ENCODE results near the gene FBXO3. TPM values are rescaled to one million over a fixed set of nuclear protein-coding genes. Genes with fewer than 3 reads are reported as not detected.
"Not testable (repeated sequence)": the region's sequence is repeated elsewhere in the genome, so short reads cannot be mapped to it uniquely, and the experiment has no call there.

FBXO3 gene
- total RNA-seq, 2 donors from 2014 or later, result 12.8 to 15.0 TPM

DNA sequence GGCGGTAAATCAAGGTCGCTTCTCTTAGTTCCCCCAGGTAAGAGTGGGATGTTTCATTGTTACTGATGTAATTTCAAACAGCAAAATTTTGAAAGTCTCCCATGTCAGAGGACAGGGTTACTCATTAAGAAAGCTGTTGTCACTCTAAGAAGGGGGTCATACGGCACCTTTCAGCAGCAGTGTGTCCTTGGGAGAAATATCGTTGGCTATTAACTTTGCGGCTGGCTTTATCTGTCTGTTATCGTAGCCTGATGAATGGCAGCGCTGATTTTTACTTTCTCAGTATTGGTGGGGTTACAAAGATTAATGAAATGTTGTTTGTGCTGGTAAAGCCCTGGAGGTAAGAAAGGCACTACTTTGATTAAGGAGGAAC, 27.5 kb upstream of the FBXO3 start:
- Histone ChIP-seq H3K36me3 (ENCODE audit: control insufficient read depth, insufficient read depth, low read length) (no peaks in the 10 kb centered on the region), H3K27me3 (ENCODE audit: control insufficient read depth, insufficient read depth, low read length, poor library complexity, severe bottlenecking) (peaks cover 53% of the 10 kb centered on the region), H3K4me3 (ENCODE audit: low read length) (peak overlapping the region; percentile 83), H3K27ac (ENCODE audit: low read depth, low read length) (no peak overlapping the region), H3K4me1 (ENCODE audit: control insufficient read depth, insufficient read depth, low read length) (no peaks in the 10 kb centered on the region), H3K9me3 (ENCODE audit: control insufficient read depth, low read length) (no peaks in the 10 kb centered on the region), H3K9ac (ENCODE audit: extremely low read depth, low read length, poor library complexity, severe bottlenecking) (no peak overlapping the region)
- 48 to 63% methylated on average over 4 to 7 of the region's 7 CpGs for WGBS, 2 experiments (ENCODE audit: insufficient coverage in 1 of 2, insufficient read length in 1 of 2)
- peak overlapping the region; percentile 61 for H3K4me3 Mint-ChIP-seq
- H3K4me1 Mint-ChIP-seq, result peaks cover 10% of the 10 kb centered on the region
- no peaks in the 10 kb centered on the region for H3K9me3 Mint-ChIP-seq
- no peaks in the 10 kb centered on the region for H3K36me3 Mint-ChIP-seq (ENCODE audit: low read depth)
- TF ChIP-seq, protein P1, sequence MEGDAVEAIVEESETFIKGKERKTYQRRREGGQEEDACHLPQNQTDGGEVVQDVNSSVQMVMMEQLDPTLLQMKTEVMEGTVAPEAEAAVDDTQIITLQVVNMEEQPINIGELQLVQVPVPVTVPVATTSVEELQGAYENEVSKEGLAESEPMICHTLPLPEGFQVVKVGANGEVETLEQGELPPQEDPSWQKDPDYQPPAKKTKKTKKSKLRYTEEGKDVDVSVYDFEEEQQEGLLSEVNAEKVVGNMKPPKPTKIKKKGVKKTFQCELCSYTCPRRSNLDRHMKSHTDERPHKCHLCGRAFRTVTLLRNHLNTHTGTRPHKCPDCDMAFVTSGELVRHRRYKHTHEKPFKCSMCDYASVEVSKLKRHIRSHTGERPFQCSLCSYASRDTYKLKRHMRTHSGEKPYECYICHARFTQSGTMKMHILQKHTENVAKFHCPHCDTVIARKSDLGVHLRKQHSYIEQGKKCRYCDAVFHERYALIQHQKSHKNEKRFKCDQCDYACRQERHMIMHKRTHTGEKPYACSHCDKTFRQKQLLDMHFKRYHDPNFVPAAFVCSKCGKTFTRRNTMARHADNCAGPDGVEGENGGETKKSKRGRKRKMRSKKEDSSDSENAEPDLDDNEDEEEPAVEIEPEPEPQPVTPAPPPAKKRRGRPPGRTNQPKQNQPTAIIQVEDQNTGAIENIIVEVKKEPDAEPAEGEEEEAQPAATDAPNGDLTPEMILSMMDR (conservative IDR thresholded peaks at IDR 0.05), result no peak
- H3K27me3 Mint-ChIP-seq (ENCODE audit: insufficient read depth), result peaks cover 48% of the 10 kb centered on the region
- no peak for DNase-seq
- H3K27ac Mint-ChIP-seq, result no peak overlapping the region

DNA sequence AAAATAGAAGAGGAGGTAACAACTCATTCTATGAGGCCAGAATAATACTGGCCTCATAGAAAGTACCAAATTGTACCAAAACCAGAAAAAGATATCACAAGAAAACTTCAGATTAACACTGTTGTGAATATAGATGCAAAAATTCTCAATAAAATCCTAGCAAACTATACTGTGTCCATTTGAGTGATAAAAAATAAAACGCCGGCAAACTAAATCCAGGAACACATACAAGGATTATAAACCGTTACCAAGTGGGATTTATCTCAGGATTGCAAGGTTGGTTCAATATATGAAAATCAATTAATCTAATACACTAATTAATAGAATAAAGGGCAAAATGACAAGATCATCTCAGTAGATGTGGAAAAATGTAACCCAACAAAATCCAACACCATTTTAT, 23.6 kb upstream of the FBXO3 start:
- Histone ChIP-seq H3K36me3 (ENCODE audit: control insufficient read depth, insufficient read depth, low read length) (no peaks in the 10 kb centered on the region), H3K4me3 (ENCODE audit: low read length) (no peak overlapping the region), H3K4me1 (ENCODE audit: control insufficient read depth, insufficient read depth, low read length) (no peaks in the 10 kb centered on the region), H3K9me3 (ENCODE audit: control insufficient read depth, low read length) (no peaks in the 10 kb centered on the region), H3K9ac (ENCODE audit: extremely low read depth, low read length, poor library complexity, severe bottlenecking) (no peak overlapping the region), H3K27me3 (ENCODE audit: control insufficient read depth, insufficient read depth, low read length, poor library complexity, severe bottlenecking) (peaks cover 70% of the 10 kb centered on the region), H3K27ac (ENCODE audit: low read depth, low read length) (no peak overlapping the region)
- H3K36me3 Mint-ChIP-seq (ENCODE audit: low read depth), result no peaks in the 10 kb centered on the region
- 94 to 100% methylated on average over 1 to 2 of the region's 3 CpGs for WGBS, 2 experiments (ENCODE audit: insufficient coverage in 1 of 2, insufficient read length in 1 of 2)
- no peaks in the 10 kb centered on the region for H3K9me3 Mint-ChIP-seq
- no peak overlapping the region for H3K4me3 Mint-ChIP-seq
- TF ChIP-seq, protein P1 (conservative IDR thresholded peaks at IDR 0.05), result no peak
- no peak overlapping the region for H3K27ac Mint-ChIP-seq
- peaks cover 66% of the 10 kb centered on the region for H3K27me3 Mint-ChIP-seq (ENCODE audit: insufficient read depth)
- DNase-seq, result no peak
- peaks cover 10% of the 10 kb centered on the region for H3K4me1 Mint-ChIP-seq

DNA sequence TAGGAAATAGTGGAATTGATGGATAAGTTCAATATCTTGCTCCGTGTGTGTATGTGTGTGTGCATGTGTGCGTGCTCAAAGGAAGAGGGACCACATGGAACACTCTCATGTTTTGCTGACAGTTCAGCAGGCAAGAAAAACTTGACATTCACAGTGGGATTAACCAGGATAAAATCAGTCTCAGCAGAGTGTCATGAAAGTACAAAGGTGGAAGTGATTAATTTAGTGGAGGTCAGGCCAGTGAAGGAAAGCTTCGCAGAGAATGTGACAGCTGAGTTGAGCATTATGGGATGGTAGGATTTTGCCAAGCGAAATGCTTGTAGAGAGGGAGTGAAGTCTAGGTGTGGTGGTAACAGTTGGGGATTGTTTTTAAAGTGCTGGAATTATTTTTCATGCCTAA, 15.7 kb upstream of the FBXO3 start:
- Histone ChIP-seq H3K27ac (ENCODE audit: low read depth, low read length) (no peak overlapping the region), H3K4me3 (ENCODE audit: low read length) (no peak overlapping the region), H3K9me3 (ENCODE audit: control insufficient read depth, low read length) (no peaks in the 10 kb centered on the region), H3K4me1 (ENCODE audit: control insufficient read depth, insufficient read depth, low read length) (no peaks in the 10 kb centered on the region), H3K27me3 (ENCODE audit: control insufficient read depth, insufficient read depth, low read length, poor library complexity, severe bottlenecking) (peaks cover 6% of the 10 kb centered on the region), H3K9ac (ENCODE audit: extremely low read depth, low read length, poor library complexity, severe bottlenecking) (no peak overlapping the region), H3K36me3 (ENCODE audit: control insufficient read depth, insufficient read depth, low read length) (no peaks in the 10 kb centered on the region)
- Mint-ChIP-seq H3K27me3 (ENCODE audit: insufficient read depth) (peaks cover 10% of the 10 kb centered on the region), H3K9me3 (no peaks in the 10 kb centered on the region), H3K36me3 (ENCODE audit: low read depth) (no peaks in the 10 kb centered on the region), H3K27ac (no peak overlapping the region), H3K4me3 (no peak overlapping the region), H3K4me1 (no peaks in the 10 kb centered on the region)
- no peak for DNase-seq
- WGBS, 2 experiments (ENCODE audit: insufficient coverage in 1 of 2, insufficient read length in 1 of 2), result 82 to 91% methylated on average over 4 of the region's 4 CpGs
- TF ChIP-seq, protein P1 (conservative IDR thresholded peaks at IDR 0.05), result no peak

DNA sequence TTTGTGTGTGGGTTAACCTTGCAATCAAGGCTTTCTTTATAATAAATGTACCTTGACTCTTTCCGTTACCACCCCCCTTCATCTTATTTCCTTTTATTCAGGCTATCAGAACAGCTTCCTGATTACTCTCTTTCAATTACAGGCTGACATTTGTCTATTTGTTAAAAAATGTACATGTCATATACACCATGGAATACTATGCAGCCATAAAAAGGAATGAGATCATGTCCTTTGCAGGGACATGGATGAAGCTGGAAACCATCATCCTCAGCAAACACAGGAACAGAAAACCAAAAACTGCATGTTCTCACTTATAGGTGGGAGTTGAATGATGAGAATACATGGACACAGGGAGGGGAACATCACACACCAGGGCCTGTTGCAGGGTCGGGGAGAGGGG, 13.8 kb upstream of the FBXO3 start:
- H3K9me3 Mint-ChIP-seq; H3K4me3 ChIP-seq (ENCODE audit: low read length); H3K9ac ChIP-seq (ENCODE audit: extremely low read depth, low read length, poor library complexity, severe bottlenecking); H3K27ac ChIP-seq (ENCODE audit: low read depth, low read length); DNase-seq; H3K36me3 ChIP-seq (ENCODE audit: control insufficient read depth, insufficient read depth, low read length); H3K36me3 Mint-ChIP-seq (ENCODE audit: low read depth); H3K27ac Mint-ChIP-seq; H3K4me1 Mint-ChIP-seq; H3K27me3 Mint-ChIP-seq (ENCODE audit: insufficient read depth); H3K4me3 Mint-ChIP-seq; H3K27me3 ChIP-seq (ENCODE audit: control insufficient read depth, insufficient read depth, low read length, poor library complexity, severe bottlenecking); H3K4me1 ChIP-seq (ENCODE audit: control insufficient read depth, insufficient read depth, low read length); H3K9me3 ChIP-seq (ENCODE audit: control insufficient read depth, low read length): not testable (repeated sequence)
- WGBS, 2 experiments (ENCODE audit: insufficient coverage in 1 of 2, insufficient read length in 1 of 2), result 86 to 88% methylated on average over 1 to 2 of the region's 2 CpGs

Data from endodermal cell (in vitro differentiated cells).